Neural progenitor cell (in vitro differentiated cells): ENCODE results near the gene VAV2. TPM values are rescaled to one million over a fixed set of nuclear protein-coding genes. Genes with fewer than 3 reads are reported as not detected.

Source experiments
- DNase-seq: peaks from one replicate; pipeline ENCODE4 v3.0.0-alpha.2; 2016; ENCODE audit warnings: low spot score
- H2AFZ ChIP-seq: fragments of 200-600 bp; sonication (generic); replicated peaks from 2 replicates; pipeline ENCODE4 v1.6.1; 2016; ENCODE audit warnings: antibody characterized with exemption
- H3F3A ChIP-seq: fragments of 200-600 bp; sonication (generic); 2 replicates; pipeline ENCODE4 v1.6.1; 2016; ENCODE audit warnings: antibody characterized with exemption, low read depth
- H3K27ac ChIP-seq: fragments of 200-600 bp; sonication (generic); 2 replicates; pipeline ENCODE4 v1.5.1; 2016; ENCODE audit warnings: mild to moderate bottlenecking
- H3K27me3 ChIP-seq: fragments of 200-600 bp; sonication (generic); 2 replicates; pipeline ENCODE4 v1.6.1; 2016; ENCODE audit warnings: mild to moderate bottlenecking, moderate library complexity
- H3K36me3 ChIP-seq: fragments of 200-600 bp; sonication (generic); 2 replicates; pipeline ENCODE4 v1.5.1; 2016
- H3K4me1 ChIP-seq: fragments of 200-600 bp; sonication (generic); 2 replicates; pipeline ENCODE4 v1.6.1; 2016; ENCODE audit warnings: mixed run types
- H3K4me2 ChIP-seq: fragments of 200-600 bp; sonication (generic); 2 replicates; pipeline ENCODE4 v1.6.1; 2016
- H3K4me3 ChIP-seq: fragments of 200-600 bp; sonication (generic); 2 replicates; pipeline ENCODE4 v1.5.1; 2016
- H3K79me2 ChIP-seq: fragments of 200-600 bp; sonication (generic); 2 replicates; pipeline ENCODE4 v1.6.1; 2016; ENCODE audit warnings: low read depth
- H3K9ac ChIP-seq: fragments of 200-600 bp; sonication (generic); 2 replicates; pipeline ENCODE4 v1.6.1; 2016
- H3K9me3 ChIP-seq: fragments of 200-600 bp; sonication (generic); 2 replicates; pipeline ENCODE4 v1.5.1; 2016; ENCODE audit warnings: low read depth
- H4K20me1 ChIP-seq: fragments of 200-600 bp; sonication (generic); 2 replicates; pipeline ENCODE4 v1.6.1; 2016; ENCODE audit warnings: low read depth
- H3K27ac Mint-ChIP-seq: 3 replicates; pipeline ENCODE4 v1.8.0; 2021; ENCODE audit warnings: mixed read lengths
- H3K27me3 Mint-ChIP-seq: 2 replicates; pipeline ENCODE4 v1.8.0; 2022; ENCODE audit warnings: low read depth, mild to moderate bottlenecking, inconsistent platforms, moderate library complexity, mixed read lengths; ENCODE audit not compliant: insufficient read depth
- H3K36me3 Mint-ChIP-seq: 3 replicates; pipeline ENCODE4 v1.8.0; 2021; ENCODE audit warnings: mixed read lengths
- H3K4me1 Mint-ChIP-seq: 3 replicates; pipeline ENCODE4 v1.8.0; 2021; ENCODE audit warnings: mixed read lengths
- H3K4me3 Mint-ChIP-seq: 3 replicates; pipeline ENCODE4 v1.8.0; 2021; ENCODE audit warnings: mild to moderate bottlenecking, moderate library complexity, mixed read lengths
- H3K9me3 Mint-ChIP-seq: 3 replicates; pipeline ENCODE4 v1.8.0; 2020; ENCODE audit warnings: mixed read lengths
- EZH2 ChIP-seq: fragments of 200-600 bp; sonication (generic); IDR thresholded peaks from 2 replicates; pipeline ENCODE4 v1.6.1; 2017; ENCODE audit warnings: antibody characterized with exemption, mild to moderate bottlenecking, moderate library complexity
- EZH2phosphoT487 ChIP-seq: fragments of 200-600 bp; sonication (generic); IDR thresholded peaks from 2 replicates; pipeline ENCODE4 v1.6.1; 2017; ENCODE audit warnings: antibody characterized with exemption
- total RNA-seq: library from RNA; depleted of rRNA; stranded (reverse); fragments of >200 nt; gene quantifications from 2 replicates; pipeline ENCODE4 v1.2.3, GENCODE V29; 2015; ENCODE audit warnings: low replicate concordance
- TF ChIP-seq, protein P1 (sequence below): fragments of 200-600 bp; sonication (generic); IDR thresholded peaks from 2 replicates; pipeline ENCODE4 v1.5.1; 2017; ENCODE audit warnings: antibody characterized with exemption, mild to moderate bottlenecking

VAV2 gene
- total RNA-seq, 1 donor from 2014 or later: 12.9 TPM

DNA sequence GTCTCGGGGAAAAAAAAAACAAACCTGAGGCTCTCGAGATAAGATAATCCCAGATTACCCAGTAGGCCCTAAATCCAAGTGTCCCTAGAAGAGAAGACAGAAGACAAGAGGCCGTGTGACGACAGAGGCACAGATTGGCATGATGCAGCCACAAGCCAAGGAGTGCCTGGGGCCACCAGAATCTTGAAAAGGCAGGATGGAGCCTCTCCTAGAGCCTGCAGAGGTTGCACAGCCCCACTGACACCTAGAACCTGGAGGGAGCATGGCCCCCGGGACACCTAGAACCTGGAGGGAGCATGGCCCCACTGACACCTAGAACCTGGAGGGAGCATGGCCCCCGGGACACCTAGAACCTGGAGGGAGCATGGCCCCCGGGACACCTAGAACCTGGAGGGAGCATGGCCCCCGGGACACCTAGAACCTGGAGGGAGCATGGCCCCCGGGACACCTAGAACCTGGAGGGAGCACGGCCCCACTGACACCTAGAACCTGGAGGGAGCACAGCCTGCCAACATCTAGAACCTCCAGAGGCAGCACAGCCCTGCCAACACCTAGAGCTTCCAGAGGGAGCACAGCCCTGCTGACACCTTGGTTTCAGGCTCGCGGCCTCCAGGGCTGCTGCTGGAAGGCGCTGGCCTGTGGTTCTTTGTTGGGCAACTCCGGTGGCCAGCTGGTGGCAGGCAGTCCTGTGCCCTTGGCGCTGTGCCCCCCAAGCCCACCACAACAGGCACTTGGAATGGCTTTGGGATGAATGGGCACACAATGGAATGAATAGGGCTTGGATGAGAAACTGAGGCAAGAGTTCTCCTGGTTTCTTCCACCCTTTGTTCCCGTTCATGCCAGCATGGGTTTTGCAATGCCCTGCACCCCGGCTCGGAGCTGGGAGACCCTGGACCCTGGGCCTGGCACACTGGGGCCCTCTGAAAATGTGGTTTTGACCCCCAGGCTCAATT is 39.2 kb downstream of the VAV2 start:
- peaks cover 2% of the 10 kb centered on the region for H3K36me3 Mint-ChIP-seq

DNA sequence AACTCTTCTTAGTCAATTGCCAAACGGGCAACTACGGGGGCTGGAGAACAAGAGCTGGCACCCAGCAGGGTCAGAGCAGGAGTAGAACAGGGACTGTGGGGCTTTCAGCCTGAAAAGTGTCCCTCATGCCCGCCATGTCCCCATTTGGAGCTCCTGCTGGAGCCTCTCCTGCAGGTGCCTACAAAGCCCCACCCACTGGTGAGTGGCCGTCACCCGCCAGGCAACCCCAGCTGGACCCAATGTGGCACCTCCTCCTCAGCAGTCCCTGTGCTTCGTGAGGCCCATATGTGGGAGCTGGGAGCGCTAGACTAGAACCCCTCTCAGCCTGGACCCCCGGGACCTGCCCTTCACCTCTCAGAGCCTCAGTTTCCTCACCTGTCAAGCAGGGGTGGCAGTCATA is 40.9 kb downstream of the VAV2 start:
- Mint-ChIP-seq H3K9me3 (no peaks in the 10 kb centered on the region), H3K4me3 (no peak overlapping the region), H3K27ac (no peak overlapping the region), H3K27me3 (peaks cover 10% of the 10 kb centered on the region), H3K36me3 (peaks cover 2% of the 10 kb centered on the region), H3K4me1 (peaks cover 51% of the 10 kb centered on the region)
- H3K9ac ChIP-seq: no peak overlapping the region
- peaks cover 6% of the 10 kb centered on the region for H3K4me1 ChIP-seq
- H3K27me3 ChIP-seq: no peaks in the 10 kb centered on the region
- H3K9me3 ChIP-seq: no peaks in the 10 kb centered on the region
- peaks cover 87% of the 10 kb centered on the region for H3K79me2 ChIP-seq
- TF ChIP-seq EZH2 (no peak), EZH2phosphoT487 (no peak)
- TF ChIP-seq, protein P1, sequence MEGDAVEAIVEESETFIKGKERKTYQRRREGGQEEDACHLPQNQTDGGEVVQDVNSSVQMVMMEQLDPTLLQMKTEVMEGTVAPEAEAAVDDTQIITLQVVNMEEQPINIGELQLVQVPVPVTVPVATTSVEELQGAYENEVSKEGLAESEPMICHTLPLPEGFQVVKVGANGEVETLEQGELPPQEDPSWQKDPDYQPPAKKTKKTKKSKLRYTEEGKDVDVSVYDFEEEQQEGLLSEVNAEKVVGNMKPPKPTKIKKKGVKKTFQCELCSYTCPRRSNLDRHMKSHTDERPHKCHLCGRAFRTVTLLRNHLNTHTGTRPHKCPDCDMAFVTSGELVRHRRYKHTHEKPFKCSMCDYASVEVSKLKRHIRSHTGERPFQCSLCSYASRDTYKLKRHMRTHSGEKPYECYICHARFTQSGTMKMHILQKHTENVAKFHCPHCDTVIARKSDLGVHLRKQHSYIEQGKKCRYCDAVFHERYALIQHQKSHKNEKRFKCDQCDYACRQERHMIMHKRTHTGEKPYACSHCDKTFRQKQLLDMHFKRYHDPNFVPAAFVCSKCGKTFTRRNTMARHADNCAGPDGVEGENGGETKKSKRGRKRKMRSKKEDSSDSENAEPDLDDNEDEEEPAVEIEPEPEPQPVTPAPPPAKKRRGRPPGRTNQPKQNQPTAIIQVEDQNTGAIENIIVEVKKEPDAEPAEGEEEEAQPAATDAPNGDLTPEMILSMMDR: no peak
- no peak overlapping the region for H3K4me3 ChIP-seq
- no peak for DNase-seq
- H3K27ac ChIP-seq: no peak overlapping the region
- no peaks in the 10 kb centered on the region for H3K36me3 ChIP-seq
- H3K4me2 ChIP-seq: no peak overlapping the region
- H2AFZ ChIP-seq: no peak overlapping the region
- H3F3A ChIP-seq: peaks cover 5% of the 10 kb centered on the region
- peaks cover 83% of the 10 kb centered on the region for H4K20me1 ChIP-seq

More for the DNA sequence above, 39.2 kb downstream of the VAV2 start:
- H3F3A ChIP-seq: peaks cover 17% of the 10 kb centered on the region
- no peak overlapping the region for H3K9ac ChIP-seq
- H3K4me2 ChIP-seq: no peak overlapping the region
- Mint-ChIP-seq H3K27me3 (peaks cover 8% of the 10 kb centered on the region), H3K4me1 (peaks cover 57% of the 10 kb centered on the region), H3K4me3 (no peak overlapping the region), H3K9me3 (no peaks in the 10 kb centered on the region), H3K27ac (no peak overlapping the region)
- H3K27ac ChIP-seq: no peak overlapping the region
- peaks cover 19% of the 10 kb centered on the region for H3K4me1 ChIP-seq
- H2AFZ ChIP-seq: no peak overlapping the region
- H3K27me3 ChIP-seq: no peaks in the 10 kb centered on the region
- H3K36me3 ChIP-seq: no peaks in the 10 kb centered on the region
- DNase-seq: no peak
- TF ChIP-seq EZH2 (no peak), EZH2phosphoT487 (no peak)
- TF ChIP-seq, protein P1: no peak
- H4K20me1 ChIP-seq: peaks cover 82% of the 10 kb centered on the region
- H3K4me3 ChIP-seq: no peak overlapping the region
- H3K9me3 ChIP-seq: no peaks in the 10 kb centered on the region
- H3K79me2 ChIP-seq: peaks cover 81% of the 10 kb centered on the region

DNA sequence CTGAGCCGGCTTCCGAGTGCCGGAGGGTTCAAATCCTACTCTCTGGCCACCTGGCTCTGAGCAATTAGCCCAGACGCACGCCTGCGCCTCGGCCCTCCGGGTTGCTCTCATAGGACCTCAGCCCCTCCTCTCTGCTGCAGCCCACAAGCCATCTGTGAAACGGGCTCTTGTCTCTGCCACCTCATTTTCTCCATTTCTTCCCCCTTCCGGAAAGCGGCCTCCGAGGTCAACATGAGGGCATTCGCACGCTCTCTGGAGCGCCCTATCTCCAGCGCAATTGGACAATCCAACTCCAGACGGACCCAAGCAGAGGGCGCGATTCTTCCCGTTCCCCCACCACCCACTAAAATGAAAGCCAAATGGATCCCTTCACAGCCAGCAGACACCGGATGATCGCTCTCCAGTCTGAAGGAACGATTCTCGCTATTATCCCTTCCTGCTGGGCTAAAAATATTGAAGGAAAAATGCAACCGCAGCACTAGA is 41.5 kb downstream of the VAV2 start:
- Mint-ChIP-seq H3K4me1 (peaks cover 48% of the 10 kb centered on the region), H3K27me3 (peaks cover 9% of the 10 kb centered on the region), H3K36me3 (peaks cover 3% of the 10 kb centered on the region), H3K9me3 (no peaks in the 10 kb centered on the region), H3K4me3 (no peak overlapping the region), H3K27ac (peak overlapping the region; percentile 81)
- Histone ChIP-seq H3K27ac (no peak overlapping the region), H3K4me3 (no peak overlapping the region), H3K36me3 (no peaks in the 10 kb centered on the region), H3K4me1 (no peaks in the 10 kb centered on the region), H3K9me3 (no peaks in the 10 kb centered on the region), H3K27me3 (no peaks in the 10 kb centered on the region), H2AFZ (no peak overlapping the region), H3K79me2 (peaks cover 88% of the 10 kb centered on the region), H4K20me1 (peaks cover 83% of the 10 kb centered on the region), H3F3A (no peaks in the 10 kb centered on the region), H3K4me2 (no peak overlapping the region), H3K9ac (no peak overlapping the region)
- TF ChIP-seq EZH2phosphoT487 (no peak), EZH2 (no peak)
- TF ChIP-seq, protein P1: no peak
- no peak for DNase-seq
